B cell (primary cell): ENCODE data around the gene UGT1A5.

Experiments
- CTCF ChIP-seq: fragments of 200-600 bp; IDR thresholded peaks from one replicate; pipeline ENCODE4 v1.8.0; 2022; ENCODE audit warnings: antibody characterized with exemption, mild to moderate bottlenecking
- EZH2 ChIP-seq: IDR thresholded peaks from 2 replicates; pipeline ENCODE4 v1.6.1; 2012; ENCODE audit warnings: borderline replicate concordance, low read depth, mild to moderate bottlenecking, moderate library complexity, low read length; ENCODE audit not compliant: insufficient read depth, poor library complexity, severe bottlenecking

GRCh38 chr2:233686928-233687327, 25.8 kb upstream of the UGT1A5 start:
- no peak for TF ChIP-seq CTCF
- TF ChIP-seq EZH2 = no peak
